A673 (cell line): ENCODE measurements around the gene UBQLN3. TPM values are rescaled to one million over a fixed set of nuclear protein-coding genes. Genes with fewer than 3 reads are reported as not detected.

Source experiments
- BruUV-seq: library from RNA; stranded (reverse); fragments of 400-500 nt; replicated peaks from 2 replicates; lab custom pipeline; 2021; lab: Mats Ljungman, UMichigan
- CTCF ChIA-PET: fragments of 300-600 bp; sonication (Branson Sonifier 250); formaldehyde crosslinking; loops from one replicate; lab custom pipeline; 2022; ENCODE audit warnings: antibody characterized with exemption; lab: Charles Lee
- POLR2A ChIA-PET: fragments of 300-600 bp; sonication (Branson Sonifier 250); formaldehyde crosslinking; loops from one replicate; lab custom pipeline; 2022; ENCODE audit warnings: antibody characterized with exemption; ENCODE audit not compliant: low non-redundant PET; lab: Charles Lee
- DNase-seq: peaks from one replicate; pipeline ENCODE4 v3.0.0-alpha.2; 2015; ENCODE audit warnings: low spot score
- H3K27ac ChIP-seq: fragments of 200-600 bp; sonication (generic); 2 replicates; pipeline ENCODE4 v1.5.1; 2016; ENCODE audit warnings: mixed run types, low read depth, mild to moderate bottlenecking, mixed read lengths, antibody characterized with exemption, low read length; ENCODE audit not compliant: poor library complexity, severe bottlenecking
- H3K27me3 ChIP-seq: fragments of 200-600 bp; sonication (generic); replicated peaks from 2 replicates; pipeline ENCODE4 v1.6.1; 2017; ENCODE audit warnings: mixed run types, low read depth, mild to moderate bottlenecking, mixed read lengths, antibody characterized with exemption, low read length; ENCODE audit not compliant: insufficient read depth, poor library complexity
- H3K36me3 ChIP-seq: fragments of 200-600 bp; sonication (generic); 2 replicates; pipeline ENCODE4 v1.6.1; 2016; ENCODE audit warnings: mixed run types, mild to moderate bottlenecking, mixed read lengths, antibody characterized with exemption, low read length; ENCODE audit not compliant: insufficient read depth, poor library complexity, severe bottlenecking
- H3K4me1 ChIP-seq: fragments of 200-600 bp; sonication (generic); 2 replicates; pipeline ENCODE4 v1.6.1; 2017; ENCODE audit warnings: mixed run types, mild to moderate bottlenecking, mixed read lengths, antibody characterized with exemption, low read length; ENCODE audit not compliant: insufficient read depth, poor library complexity, severe bottlenecking
- H3K4me3 ChIP-seq: fragments of 200-600 bp; sonication (generic); 2 replicates; pipeline ENCODE4 v1.5.1; 2016; ENCODE audit warnings: low read depth, mixed run types, mild to moderate bottlenecking, mixed read lengths, low read length; ENCODE audit not compliant: poor library complexity, severe bottlenecking
- H3K9me3 ChIP-seq: fragments of 200-600 bp; sonication (generic); 2 replicates; pipeline ENCODE4 v1.6.1; 2016; ENCODE audit warnings: mixed run types, low read depth, mild to moderate bottlenecking, mixed read lengths, antibody characterized with exemption, low read length; ENCODE audit not compliant: poor library complexity, severe bottlenecking
- CTCF ChIP-seq: fragments of 300-800, 200-600 bp; sonication (generic); conservative IDR thresholded peaks from 2 replicates; pipeline ENCODE4 v1.5.1; 2017; ENCODE audit warnings: low read depth, mild to moderate bottlenecking, antibody characterized with exemption, low read length, moderate library complexity, mixed read lengths
- EZH2 ChIP-seq: fragments of 200-600 bp; sonication (generic); IDR thresholded peaks from 2 replicates; pipeline ENCODE4 v1.6.1; 2017; ENCODE audit warnings: borderline replicate concordance, low read depth, mild to moderate bottlenecking, mixed read lengths, antibody characterized with exemption, low read length; ENCODE audit not compliant: poor library complexity, severe bottlenecking
- intact Hi-C: fragments of 100-400 bp; cut with micrococcal nuclease; formaldehyde crosslinking; loops from one replicate; pipeline ENCODE4 v1.10.0; 2022; ENCODE audit not compliant: unreplicated experiment
- total RNA-seq: library from RNA; stranded (reverse); gene quantifications from 2 replicates; pipeline ENCODE4 v1.2.3, GENCODE V29; 2021

Gene UBQLN3
- total RNA-seq, 1 experiment from 2014 or later, result not detected

- TF ChIP-seq CTCF, result no peak
- TF ChIP-seq EZH2, result no peak
- ChIA-PET POLR2A (no interaction called here), CTCF (no interaction called here)
- intact Hi-C loops, result no loop called here
- no peak for DNase-seq
- Histone ChIP-seq H3K27me3 (no peaks in the 10 kb centered on the region), H3K27ac (no peak overlapping the region), H3K36me3 (no peaks in the 10 kb centered on the region), H3K9me3 (no peaks in the 10 kb centered on the region), H3K4me3 (no peak overlapping the region), H3K4me1 (no peaks in the 10 kb centered on the region)
- no TSS peak for BruUV-seq
These were observed 20.9 kb downstream of the UBQLN3 start for GRCh38 chr11:5488798-5489399.

GRCh38 chr11:5488385-5488784, 21.4 kb downstream of the UBQLN3 start, which contains the start of gene OR52D1:
OR52D1 (plus strand) TSS chr11:5488685; CDS start chr11:5488707, 22 bp downstream.
- H3K4me1 ChIP-seq, result no peaks in the 10 kb centered on the region
- POLR2A ChIA-PET, result no interaction called here
- no peak within 1 kb of the TSS for H3K27ac ChIP-seq
- BruUV-seq, result no TSS peak
- intact Hi-C loops, result no loop called here
- H3K4me3 ChIP-seq, result no peak within 1 kb of the TSS
- DNase-seq, result no peak
- no peak for TF ChIP-seq EZH2
- TF ChIP-seq CTCF, result no peak
- no peaks in the 10 kb centered on the region for H3K36me3 ChIP-seq
- CTCF ChIA-PET, result no interaction called here
- H3K27me3 ChIP-seq, result no peaks in the 10 kb centered on the region
- no peaks in the 10 kb centered on the region for H3K9me3 ChIP-seq

- no peak overlapping the region for H3K4me3 ChIP-seq
- no peaks in the 10 kb centered on the region for H3K9me3 ChIP-seq
- no peak overlapping the region for H3K27ac ChIP-seq
- H3K27me3 ChIP-seq, result no peaks in the 10 kb centered on the region
- BruUV-seq, result no TSS peak
- H3K4me1 ChIP-seq, result no peaks in the 10 kb centered on the region
- DNase-seq, result no peak
- H3K36me3 ChIP-seq, result no peaks in the 10 kb centered on the region
- CTCF ChIA-PET, result no interaction called here
- POLR2A ChIA-PET, result no interaction called here
- intact Hi-C loops, result no loop called here
- TF ChIP-seq EZH2, result no peak
- TF ChIP-seq CTCF, result no peak
These were observed 23.3 kb downstream of the UBQLN3 start for GRCh38 chr11:5486421-5486820.
